ENCODE data around the gene OTOL1. TPM values are rescaled to one million over a fixed set of nuclear protein-coding genes. Genes with fewer than 3 reads are reported as not detected.
A peak's percentile ranks its signal among the peaks of the same experiment; 100 is the strongest.
"Not testable (repeated sequence)": the region's sequence is repeated elsewhere in the genome, so short reads cannot be mapped to it uniquely, and the experiment has no call there.

Gene OTOL1
- total and polyA plus RNA-seq, 10 of the 15 experiments (the other 5 are each of a cell fraction or from before 2014, with no cell fraction given): not detected

DNA sequence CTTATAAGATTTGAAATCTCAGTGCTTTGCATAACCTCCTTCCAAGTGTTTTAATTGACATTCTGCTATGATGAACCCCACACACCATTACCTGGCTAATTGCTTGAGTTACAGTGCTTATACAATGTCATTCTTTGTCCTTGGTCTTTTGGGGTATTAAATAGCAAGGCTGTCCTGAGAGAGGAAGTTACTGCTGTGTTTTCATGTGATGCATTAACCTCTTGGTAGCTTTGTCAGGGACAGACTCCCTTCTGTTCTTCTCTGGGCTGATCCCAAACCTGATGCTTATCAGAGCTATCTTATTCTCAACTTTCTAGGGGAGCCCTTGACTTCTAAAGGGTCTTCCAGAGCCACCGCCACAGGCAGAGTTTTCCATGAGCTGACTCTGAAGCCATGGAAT lies 12.4 kb upstream of the OTOL1 start (continued):
- no peak for TF ChIP-seq PAX8 (IDR thresholded peaks at IDR 0.05)
- no peak for TF ChIP-seq IKZF1 (conservative IDR thresholded peaks at IDR 0.05)
- no peak for TF ChIP-seq USF2 (IDR thresholded peaks at IDR 0.05; ENCODE audit: borderline replicate concordance, low read depth, low read length)
- TF ChIP-seq, protein P1, sequence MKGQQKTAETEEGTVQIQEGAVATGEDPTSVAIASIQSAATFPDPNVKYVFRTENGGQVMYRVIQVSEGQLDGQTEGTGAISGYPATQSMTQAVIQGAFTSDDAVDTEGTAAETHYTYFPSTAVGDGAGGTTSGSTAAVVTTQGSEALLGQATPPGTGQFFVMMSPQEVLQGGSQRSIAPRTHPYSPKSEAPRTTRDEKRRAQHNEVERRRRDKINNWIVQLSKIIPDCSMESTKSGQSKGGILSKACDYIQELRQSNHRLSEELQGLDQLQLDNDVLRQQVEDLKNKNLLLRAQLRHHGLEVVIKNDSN (IDR thresholded peaks at IDR 0.05; ENCODE audit: borderline replicate concordance, extremely low read length, insufficient read depth, low read depth, low read length): no peak
- no peak for TF ChIP-seq CBX5 (IDR thresholded peaks at IDR 0.05; ENCODE audit: low read depth)
- no peak for TF ChIP-seq STAT3 (IDR thresholded peaks at IDR 0.05; ENCODE audit: low read depth, low read length)
- TF ChIP-seq KDM1A (IDR thresholded peaks at IDR 0.05; ENCODE audit: borderline replicate concordance): no peak
- no peak for TF ChIP-seq HDAC2 (IDR thresholded peaks at IDR 0.05)
- no peak for TF ChIP-seq CBX3 (IDR thresholded peaks at IDR 0.05; ENCODE audit: borderline replicate concordance, low read depth)
- TF ChIP-seq ETV6 (conservative IDR thresholded peaks at IDR 0.05 in 1 of 2, IDR thresholded peaks at IDR 0.05 in 1 of 2; ENCODE audit: borderline replicate concordance in 1 of 2, low read depth in 1 of 2): no peak
- TF ChIP-seq TCF7 (IDR thresholded peaks at IDR 0.05; ENCODE audit: borderline replicate concordance): no peak
- no peak for TF ChIP-seq MEF2A (IDR thresholded peaks at IDR 0.05; ENCODE audit: insufficient read depth, low read depth, low read length)

DNA sequence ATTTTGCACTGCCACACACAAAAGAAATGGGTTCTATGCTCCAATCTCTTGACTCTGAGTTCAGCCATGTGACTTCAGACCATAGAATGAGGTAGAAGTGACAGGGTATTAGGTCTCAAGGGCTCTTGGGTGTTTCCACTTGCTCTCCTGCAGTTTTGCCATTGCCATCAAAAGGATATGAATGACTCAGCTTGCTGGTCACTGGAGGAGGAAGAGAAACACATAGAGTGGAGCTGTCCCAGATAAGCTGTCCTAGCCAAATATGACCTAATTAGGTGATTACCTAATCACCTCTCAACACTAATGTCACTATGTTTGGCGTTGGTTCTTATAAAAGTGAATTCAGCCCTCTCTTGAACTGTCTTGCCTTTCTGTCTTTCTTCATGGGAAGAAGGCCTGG lies 8.3 kb upstream of the OTOL1 start:
- H3K79me2 ChIP-seq (ENCODE audit: control insufficient read depth, insufficient read depth, low read length); H2AFZ ChIP-seq (ENCODE audit: control insufficient read depth, low read depth, low read length); POLR2A ChIA-PET; CTCF ChIA-PET; in situ Hi-C loops (cut with MboI); H3K27ac ChIP-seq (ENCODE audit: control insufficient read depth, insufficient read depth); H3K27me3 ChIP-seq (replicated peaks in 1 of 2; ENCODE audit: control insufficient read depth in 2 of 2, insufficient read depth in 2 of 2, low read length in 1 of 2); H3K9me3 ChIP-seq (replicated peaks; ENCODE audit: control insufficient read depth, insufficient read depth, low read length); H3K36me3 ChIP-seq (ENCODE audit: control insufficient read depth in 2 of 2, insufficient read depth in 2 of 2, low read length in 1 of 2); H4K20me1 ChIP-seq (ENCODE audit: control insufficient read depth, insufficient read depth); DNase-seq (ENCODE audit: low read depth, low spot score); intact Hi-C loops (cut with micrococcal nuclease; ENCODE audit: unreplicated experiment); H3K4me2 ChIP-seq (ENCODE audit: control insufficient read depth, insufficient read depth); RAD21 ChIA-PET (ENCODE audit: unreplicated experiment); BruUV-seq (replicated peaks); H3K4me3 ChIP-seq; H3K9ac ChIP-seq (ENCODE audit: control insufficient read depth, insufficient read depth, low read length): not testable (repeated sequence)
- WGBS (ENCODE audit: insufficient coverage, insufficient replicate concordance, low lambda C conversion rate, missing lambda C conversion rate): 0% methylated on average over 1 of the region's 1 CpG
- SMC1A ChIA-PET (ENCODE audit: uncharacterized antibody, unreplicated experiment): interaction anchor here (0.7 to 1.1 kb wide), 2 partner anchors 10 to 1698 kb away, joined by 3 read pairs; no protein-coding TSS in a partner anchor
- TF ChIP-seq ATF7 (IDR thresholded peaks at IDR 0.05; ENCODE audit: low read depth) (peak; percentile 73; the same call in 1 of the 2 replicates), MTA2 (IDR thresholded peaks at IDR 0.05; ENCODE audit: low read depth) (peak; percentile 45; the same call in 1 of the 2 replicates), IKZF2 (IDR thresholded peaks at IDR 0.05) (peak; percentile 37 to 47; a peak in 1 of 4 replicates), IKZF1 (conservative IDR thresholded peaks at IDR 0.05) (0 out of 2 replicates have a peak, but pooled peaks have one; percentile 44)
- peaks cover 10% of the 10 kb centered on the region; the same call in 1 of the 2 replicates for H3K4me1 ChIP-seq (ENCODE audit: control insufficient read depth, insufficient read depth, low read length)
- FAIRE-seq (peak; percentile 91), ATAC-seq (peak; percentile 72)

All from GM12878 (cell line).